H1 (cell line): ENCODE data around the gene POLR2H.

Experiments used
- CTCF ChIP-seq, 3 experiments: IDR thresholded peaks; 1 replicate in 2 of 3; 2 replicates in 1 of 3; pipeline versions ENCODE4 v1.5.1 to v1.6.1; 2011; ENCODE audit warnings: low read length in 3 of 3, mild to moderate bottlenecking in 3 of 3, inconsistent platforms in 2 of 3, low read depth in 1 of 3, moderate library complexity in 1 of 3; ENCODE audit not compliant: insufficient read depth in 1 of 3; ENCODE audit errors: control extremely low read depth in 1 of 3
- POLR2A ChIP-seq, 2 experiments: IDR thresholded peaks; 1 replicate in 1 of 2; 2 replicates in 1 of 2; pipeline ENCODE4 v1.6.1; 2011; ENCODE audit warnings: low read depth in 2 of 2, low read length in 2 of 2, mild to moderate bottlenecking in 2 of 2; ENCODE audit errors: control extremely low read depth in 1 of 2
- RAD21 ChIP-seq, 2 experiments: IDR thresholded peaks in 1 of 2; conservative IDR thresholded peaks in 1 of 2; 2 replicates each; pipeline ENCODE4 v1.6.1; 2011; ENCODE audit warnings: low read depth in 2 of 2, low read length in 2 of 2, improper control_type of control experiment in 1 of 2, inconsistent platforms in 1 of 2, mild to moderate bottlenecking in 1 of 2, moderate library complexity in 1 of 2
- RXRA ChIP-seq: IDR thresholded peaks from 2 replicates; pipeline ENCODE4 v1.6.1; 2011; ENCODE audit warnings: low read depth, mild to moderate bottlenecking, low read length, moderate library complexity; ENCODE audit not compliant: insufficient read depth

- TF ChIP-seq RAD21 (IDR thresholded peaks at IDR 0.05 in 1 of 2, conservative IDR thresholded peaks at IDR 0.05 in 1 of 2; ENCODE audit: low read depth in 2 of 2, low read length in 2 of 2) (no peak), POLR2A (IDR thresholded peaks at IDR 0.05; ENCODE audit: control extremely low read depth in 1 of 2, low read depth in 2 of 2, low read length in 2 of 2) (no peak), CTCF (IDR thresholded peaks at IDR 0.05; ENCODE audit: control extremely low read depth in 1 of 3, insufficient read depth in 1 of 3, low read depth in 1 of 3, low read length in 3 of 3) (no peak), RXRA (no peak)
Measured at GRCh38 chr3:184360070-184360928, 1.2 kb upstream of the POLR2H start.
